ENCODE measurements around the gene LAMTOR1. TPM values are rescaled to one million over a fixed set of nuclear protein-coding genes. Genes with fewer than 3 reads are reported as not detected.

The LAMTOR1 gene
- polyA plus RNA-seq, 1 donor, result 111 TPM

GRCh38 chr11:72122607-72123006 is 19.5 kb upstream of the LAMTOR1 start:
- no peak for DNase-seq

DNA sequence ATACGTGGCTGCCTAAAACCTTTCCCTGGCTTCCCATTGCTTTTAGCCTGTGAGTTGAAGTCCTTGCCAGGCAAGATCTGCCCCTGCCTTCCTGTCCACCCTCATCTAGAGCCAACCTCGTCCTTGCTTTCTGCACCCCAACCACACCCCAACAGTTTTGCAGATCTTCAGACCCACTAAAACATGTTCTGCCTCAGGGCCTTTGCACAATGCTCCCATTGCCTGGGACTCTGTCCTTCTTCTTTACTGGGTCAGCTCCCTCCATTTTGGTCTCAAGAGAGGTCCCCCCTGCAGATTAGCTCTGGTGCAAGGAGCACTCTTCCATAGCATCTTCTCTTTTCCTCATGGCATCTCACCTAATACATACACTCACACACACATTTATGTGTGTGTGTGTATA is 17.8 kb upstream of the LAMTOR1 start:
- DNase-seq, result no peak

GRCh38 chr11:72119198-72119597 is 16.1 kb upstream of the LAMTOR1 start:
- no peak for DNase-seq

GRCh38 chr11:72116019-72116755 is 13.1 kb upstream of the LAMTOR1 start:
- no peak for DNase-seq

DNA sequence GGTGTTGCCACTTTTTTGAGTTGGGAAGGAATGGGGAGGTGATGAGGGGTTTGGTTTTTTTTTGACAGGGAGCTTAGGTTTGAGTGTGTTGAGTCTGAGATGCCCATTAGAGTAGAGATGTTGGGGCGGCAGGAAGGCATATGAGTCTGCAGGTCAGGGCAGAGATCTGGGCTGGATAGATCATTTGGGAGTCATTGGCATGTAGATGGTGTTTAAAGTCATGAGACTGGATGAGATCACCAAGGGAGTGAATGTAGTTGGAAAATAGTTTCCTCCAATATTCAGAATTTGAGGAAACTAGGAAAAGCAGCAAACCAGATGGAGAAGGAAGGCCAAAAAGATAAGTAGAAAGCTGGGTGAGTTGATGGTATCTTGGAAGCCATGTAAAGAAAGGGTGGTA is 11.5 kb upstream of the LAMTOR1 start:
- no peak for DNase-seq

- no peak for DNase-seq
Measured at GRCh38 chr11:72112978-72113808, 10.1 kb upstream of the LAMTOR1 start.

GRCh38 chr11:72112143-72112977 is 9.3 kb upstream of the LAMTOR1 start, which contains the start of gene ANAPC15:
Gene ANAPC15, minus strand, starts transcription at chr11:72112695. Its CDS starts 1,419 bp downstream, at chr11:72111276.
- DNase-seq, result peak; percentile 100

DNA sequence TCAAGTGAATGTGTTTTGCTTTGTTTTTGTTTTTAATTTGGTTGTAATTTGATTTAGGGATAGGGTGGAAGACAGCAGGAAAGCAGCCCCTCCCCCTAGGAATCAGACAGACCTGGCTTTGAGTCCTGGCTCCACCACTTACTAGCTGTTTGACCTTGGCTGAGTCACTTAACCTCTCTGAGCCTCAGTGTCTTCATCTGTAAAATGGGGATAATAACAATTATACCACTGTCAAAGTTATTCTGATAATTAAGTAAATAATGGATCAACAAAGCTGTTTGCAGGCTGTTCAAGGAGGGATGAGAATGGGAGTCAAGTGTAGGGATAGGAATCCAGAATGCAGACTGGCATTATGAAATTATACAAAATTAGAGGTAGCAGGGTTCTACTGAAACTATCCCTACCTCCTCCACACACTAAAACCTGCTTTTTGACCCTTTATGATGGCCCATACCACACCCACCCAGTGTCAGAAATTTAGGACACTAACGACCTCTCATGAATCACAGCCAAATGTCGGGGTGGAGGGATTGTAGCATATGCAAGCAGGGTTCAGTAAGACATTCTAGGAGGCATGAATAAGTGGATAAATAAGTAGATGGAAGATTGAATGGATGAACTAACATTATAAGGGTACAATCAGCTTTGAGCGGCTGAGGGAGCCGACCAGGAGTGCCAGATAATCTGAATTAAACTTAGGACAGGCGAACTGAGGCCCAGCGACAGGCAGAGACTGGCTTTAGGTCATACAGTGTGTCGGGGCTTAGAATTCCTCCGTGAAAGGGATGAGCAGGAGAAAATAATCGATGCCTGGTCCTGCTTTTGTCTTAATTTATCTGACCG is 8.4 kb upstream of the LAMTOR1 start:
- DNase-seq, result no peak

DNA sequence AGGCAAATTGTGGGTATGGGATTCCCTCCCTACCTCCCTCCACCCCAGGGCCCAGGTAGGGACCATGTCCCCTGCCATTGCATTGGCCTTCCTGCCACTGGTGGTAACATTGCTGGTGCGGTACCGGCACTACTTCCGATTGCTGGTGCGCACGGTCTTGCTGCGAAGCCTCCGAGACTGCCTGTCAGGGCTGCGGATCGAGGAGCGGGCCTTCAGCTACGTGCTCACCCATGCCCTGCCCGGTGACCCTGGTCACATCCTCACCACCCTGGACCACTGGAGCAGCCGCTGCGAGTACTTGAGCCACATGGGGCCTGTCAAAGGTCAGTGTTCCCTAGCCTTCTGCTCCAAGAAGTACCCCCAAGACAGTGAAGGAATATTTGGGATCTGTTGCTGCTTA is 2.8 kb upstream of the LAMTOR1 start, which contains the start of gene TOMT:
TOMT (plus strand) TSS at position 37 of the 400 bp plus-strand sequence; CDS start at position 65, 28 bp downstream.
- no peak for DNase-seq

DNA sequence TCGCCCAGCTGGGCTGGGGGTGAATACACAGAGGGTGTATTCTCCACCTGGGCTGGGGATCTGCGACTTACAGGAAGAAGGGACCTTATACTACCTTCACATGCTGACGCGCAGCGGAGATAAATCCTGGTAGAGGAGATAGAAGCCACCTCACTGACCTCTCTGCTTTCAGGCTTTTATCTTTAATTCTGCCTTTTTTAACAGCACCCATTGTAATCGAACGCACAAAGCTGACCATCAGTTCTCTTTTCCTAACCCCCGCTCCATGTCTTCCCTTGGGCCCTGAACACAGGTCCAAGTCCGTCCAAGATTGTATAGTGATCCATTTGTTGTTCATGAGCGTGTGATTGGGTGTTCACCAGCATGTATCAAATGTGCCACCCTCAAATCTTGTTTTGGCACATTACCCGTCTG is 664 bp upstream of the LAMTOR1 start:
- no peak for DNase-seq

GRCh38 chr11:72102631-72102945 is 509 bp downstream of the LAMTOR1 start:
- DNase-seq, result no peak

DNA sequence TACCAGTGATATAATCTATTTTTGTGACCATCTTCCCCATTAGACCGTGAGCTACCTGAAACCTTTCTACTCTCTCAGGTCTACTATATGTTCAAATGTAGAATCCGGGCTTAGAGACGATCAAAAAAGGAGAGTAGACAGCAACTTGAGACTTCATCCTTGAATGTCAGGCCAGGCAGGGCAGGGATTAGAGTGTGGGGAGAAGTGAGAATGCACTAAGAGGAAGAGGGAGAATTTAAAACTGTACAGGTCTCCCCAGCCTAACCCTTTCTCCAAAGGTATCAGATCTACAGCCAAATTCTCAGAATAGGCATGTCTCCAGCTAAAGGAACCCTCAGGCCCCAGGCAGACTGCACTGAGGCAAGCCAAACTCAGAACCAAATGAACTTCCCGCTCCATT is 935 bp downstream of the LAMTOR1 start:
- no peak for DNase-seq

DNA sequence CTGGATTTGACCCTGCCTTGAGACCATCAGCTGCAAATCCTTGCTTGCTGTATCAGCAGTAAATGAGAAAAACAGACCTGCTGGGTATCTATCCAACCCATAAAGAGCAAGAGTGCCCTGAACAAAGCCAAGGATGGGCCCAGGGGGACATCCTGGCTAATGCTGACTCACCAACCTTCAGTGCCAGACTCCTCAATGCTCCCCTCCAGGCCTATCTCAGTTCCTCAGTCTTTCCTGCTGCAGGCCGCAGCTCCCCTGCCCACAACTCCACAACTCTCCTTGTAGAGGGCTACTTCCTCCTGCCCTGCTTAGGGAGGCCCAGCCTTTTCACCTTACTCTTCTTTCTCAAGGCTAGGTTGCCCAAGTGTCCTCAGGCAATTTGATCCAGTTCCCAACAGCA is 2.6 kb downstream of the LAMTOR1 start:
- no peak for DNase-seq

DNA sequence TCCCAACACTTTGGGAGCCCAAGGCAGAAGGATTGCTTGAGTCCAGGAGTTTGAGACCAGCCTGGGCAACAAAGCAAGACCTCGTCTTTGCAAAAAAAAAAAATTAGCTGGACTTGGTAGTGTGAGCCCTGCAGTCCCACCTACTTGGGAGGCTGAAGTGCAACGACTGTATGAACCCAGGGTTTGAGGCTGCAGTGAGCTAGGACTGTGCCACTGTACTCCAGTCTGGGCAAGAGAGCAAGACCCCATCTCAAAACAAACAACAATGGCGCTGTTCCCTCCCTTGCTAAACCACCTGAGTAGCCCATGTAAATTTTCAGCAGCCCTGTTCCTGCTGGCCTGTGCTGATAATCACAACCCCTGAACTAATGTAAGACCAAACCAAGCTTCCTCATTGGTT is 3.1 kb downstream of the LAMTOR1 start:
- DNase-seq, result no peak

GRCh38 chr11:72098741-72099140 is 4.4 kb downstream of the LAMTOR1 start:
- DNase-seq, result no peak

GRCh38 chr11:72091292-72091691 is 11.8 kb downstream of the LAMTOR1 start:
- DNase-seq, result peak; percentile 68

DNA sequence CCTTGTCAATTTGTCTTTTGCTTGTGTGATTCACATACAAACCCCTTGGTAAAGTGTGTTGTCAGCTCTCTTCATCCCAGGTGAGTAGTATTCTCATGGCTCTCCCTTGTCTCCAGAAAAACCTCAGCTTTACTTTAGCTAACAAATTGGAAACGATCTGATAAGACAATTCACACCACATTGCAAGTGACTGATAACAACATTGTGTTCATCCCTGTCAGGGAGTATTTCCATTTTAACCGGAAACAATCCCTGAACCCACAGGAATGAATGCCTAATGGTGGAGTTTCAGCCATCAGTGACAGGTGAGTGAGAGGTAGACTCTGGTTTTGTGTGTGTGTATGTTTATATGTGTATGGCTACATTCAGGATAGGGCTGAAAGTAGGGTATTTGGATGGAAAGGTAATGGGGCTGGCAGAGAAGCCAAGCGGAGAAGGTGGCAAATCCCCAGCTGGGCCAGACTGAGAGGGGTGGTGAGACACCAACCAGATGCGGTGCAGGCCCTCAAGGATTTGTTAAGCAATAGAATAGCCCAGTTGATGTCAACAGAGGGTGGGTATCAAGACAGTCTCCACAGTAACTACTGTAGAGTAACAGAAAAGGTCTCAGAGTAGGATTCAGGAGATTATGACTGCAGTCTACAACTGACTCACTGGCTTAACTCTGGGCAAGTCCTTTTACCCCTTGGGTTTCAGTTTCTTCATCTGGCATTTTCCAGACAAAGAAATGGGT is 14.9 kb downstream of the LAMTOR1 start:
- no peak for DNase-seq

- DNase-seq, result no peak
Measured at GRCh38 chr11:72085621-72086351, 17.3 kb downstream of the LAMTOR1 start.

DNA sequence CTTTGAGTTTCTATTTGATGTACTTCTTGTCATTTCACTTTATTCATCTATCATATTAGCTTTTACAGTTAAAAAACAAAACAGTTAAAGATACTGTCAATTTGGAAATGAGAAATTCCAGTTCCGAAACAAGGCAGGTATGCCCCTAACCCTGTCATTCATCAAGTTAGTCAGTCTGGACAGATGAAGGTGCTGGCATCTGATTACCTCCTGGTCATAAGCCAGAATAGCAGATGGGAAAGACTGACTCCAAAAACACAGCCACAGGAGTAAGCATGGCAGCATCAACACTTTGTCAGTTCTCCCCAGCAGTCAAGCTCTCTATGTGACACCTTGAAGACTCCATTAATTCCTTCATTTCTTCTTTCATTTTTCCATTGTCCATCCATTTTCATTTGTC is 18.1 kb downstream of the LAMTOR1 start:
- DNase-seq, result no peak

- DNase-seq, result no peak
Measured at GRCh38 chr11:72084076-72084475, 19.0 kb downstream of the LAMTOR1 start.
